HEK293T (cell line): ENCODE measurements around the gene AMPD1.

Experiments used
- CTCF ChIA-PET: fragments of 350-600 bp; formaldehyde crosslinking; extraction: SDS; loops from one replicate; lab custom pipeline; 2021; ENCODE audit warnings: antibody characterized with exemption, inconsistent platforms; lab: Yijun Ruan, JAX
- POLR2A ChIA-PET: fragments of 350-600 bp; formaldehyde crosslinking; extraction: SDS; loops from one replicate; lab custom pipeline; 2020; ENCODE audit warnings: antibody characterized with exemption, inconsistent platforms; lab: Yijun Ruan, JAX
- DNase-seq: peaks from one replicate; pipeline ENCODE4 v3.0.0; 2012; ENCODE audit warnings: mixed read lengths; ENCODE audit errors: extremely low spot score
- ARNT ChIP-seq: fragments of 450-650 bp; IDR thresholded peaks from 2 replicates; pipeline ENCODE4 v1.6.1; 2017; ENCODE audit warnings: mild to moderate bottlenecking
- BHLHE40 ChIP-seq: fragments of 450-650 bp; IDR thresholded peaks from 2 replicates; pipeline ENCODE4 v1.6.1; 2016; ENCODE audit warnings: mild to moderate bottlenecking, moderate library complexity, borderline replicate concordance
- CTBP1 ChIP-seq: fragments of 450-650 bp; IDR thresholded peaks from 2 replicates; pipeline ENCODE4 v1.6.1; 2016; ENCODE audit warnings: borderline replicate concordance
- ELF4 ChIP-seq: fragments of 450-650 bp; IDR thresholded peaks from 2 replicates; pipeline ENCODE4 v1.6.1; 2017; ENCODE audit warnings: antibody characterized with exemption
- FOXA1 ChIP-seq: fragments of 450-650 bp; IDR thresholded peaks from 2 replicates; pipeline ENCODE4 v1.6.1; 2016; ENCODE audit warnings: mild to moderate bottlenecking
- FOXK2 ChIP-seq: fragments of 450-650 bp; IDR thresholded peaks from 2 replicates; pipeline ENCODE4 v1.6.1; 2016; ENCODE audit warnings: mild to moderate bottlenecking
- FOXM1 ChIP-seq: fragments of 450-650 bp; IDR thresholded peaks from 2 replicates; pipeline ENCODE4 v1.6.1; 2017; ENCODE audit warnings: mild to moderate bottlenecking, borderline replicate concordance
- HDGF ChIP-seq: fragments of 450-650 bp; IDR thresholded peaks from 2 replicates; pipeline ENCODE4 v1.6.1; 2017; ENCODE audit warnings: antibody characterized with exemption, borderline replicate concordance
- L3MBTL2 ChIP-seq: fragments of 450-650 bp; conservative IDR thresholded peaks from 2 replicates; pipeline ENCODE4 v1.6.1; 2016; ENCODE audit warnings: mild to moderate bottlenecking
- LEF1 ChIP-seq: fragments of 450-650 bp; IDR thresholded peaks from 2 replicates; pipeline ENCODE4 v1.6.1; 2017; ENCODE audit warnings: mild to moderate bottlenecking, borderline replicate concordance
- NFRKB ChIP-seq: fragments of 450-650 bp; IDR thresholded peaks from 2 replicates; pipeline ENCODE4 v1.6.1; 2016; ENCODE audit warnings: mild to moderate bottlenecking, moderate library complexity
- SP1 ChIP-seq: fragments of 450-650 bp; IDR thresholded peaks from 2 replicates; pipeline ENCODE4 v1.6.1; 2017
- SUZ12 ChIP-seq: fragments of 450-650 bp; IDR thresholded peaks from 2 replicates; pipeline ENCODE4 v1.6.1; 2016; ENCODE audit warnings: mild to moderate bottlenecking
- TARDBP ChIP-seq: fragments of 450-650 bp; IDR thresholded peaks from 2 replicates; pipeline ENCODE4 v1.6.1; 2016
- ZNF384 ChIP-seq: fragments of 450-650 bp; IDR thresholded peaks from 2 replicates; pipeline ENCODE4 v1.6.1; 2016
- TF ChIP-seq, protein P1 (sequence below): fragments of 450-650 bp; IDR thresholded peaks from 2 replicates; pipeline ENCODE4 v1.6.1; 2016

Gene AMPD1

GRCh38 chr1:114668784-114669561 is 26.4 kb downstream of the AMPD1 start:
- peak; percentile 19 for DNase-seq
- ChIA-PET POLR2A (interaction anchor here (1.0 to 2.0 kb wide), 8 partner anchors 9 to 158 kb away, joined by 3 to 13 read pairs (median 4); partner anchors contain the start of genes AMPD1, CSDE1 and TRIM33), CTCF (interaction anchor here (1.1 kb wide), 1 partner anchor 16 kb away, joined by 8 read pairs; no protein-coding TSS in a partner anchor)
- TF ChIP-seq HDGF (no peak), TARDBP (no peak), ZNF384 (no peak), L3MBTL2 (0 out of 2 replicates have a peak, but pooled peaks have one; percentile 8), ARNT (no peak), LEF1 (no peak), FOXM1 (no peak), FOXA1 (no peak), SUZ12 (no peak), BHLHE40 (no peak), NFRKB (no peak), FOXK2 (no peak), ELF4 (no peak), CTBP1 (no peak), SP1 (no peak)
- TF ChIP-seq, protein P1, sequence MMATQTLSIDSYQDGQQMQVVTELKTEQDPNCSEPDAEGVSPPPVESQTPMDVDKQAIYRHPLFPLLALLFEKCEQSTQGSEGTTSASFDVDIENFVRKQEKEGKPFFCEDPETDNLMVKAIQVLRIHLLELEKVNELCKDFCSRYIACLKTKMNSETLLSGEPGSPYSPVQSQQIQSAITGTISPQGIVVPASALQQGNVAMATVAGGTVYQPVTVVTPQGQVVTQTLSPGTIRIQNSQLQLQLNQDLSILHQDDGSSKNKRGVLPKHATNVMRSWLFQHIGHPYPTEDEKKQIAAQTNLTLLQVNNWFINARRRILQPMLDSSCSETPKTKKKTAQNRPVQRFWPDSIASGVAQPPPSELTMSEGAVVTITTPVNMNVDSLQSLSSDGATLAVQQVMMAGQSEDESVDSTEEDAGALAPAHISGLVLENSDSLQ = peak; percentile 53

DNA sequence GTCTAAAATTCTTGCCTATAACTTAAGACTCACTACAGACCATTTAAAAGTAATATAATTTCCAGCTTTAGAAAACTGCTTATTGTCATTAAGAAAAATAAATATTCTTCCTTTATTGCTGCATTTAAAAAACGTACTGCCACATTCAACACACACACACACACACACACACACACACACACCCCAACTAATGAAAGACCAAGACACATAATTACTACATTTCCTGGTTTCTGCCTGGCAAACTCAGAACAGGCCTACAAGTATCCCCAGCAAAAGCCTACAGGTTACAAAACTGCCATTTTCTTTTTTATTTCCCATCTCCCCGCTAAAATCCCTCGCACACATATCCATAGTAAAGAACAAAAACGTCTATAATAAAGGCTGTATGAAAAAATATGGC is 27.0 kb downstream of the AMPD1 start:
- no peak for DNase-seq
- ChIA-PET POLR2A (interaction anchor here (2.0 kb wide), 1 partner anchor 86 kb away, joined by 5 read pairs; no protein-coding TSS in a partner anchor), CTCF (interaction anchor here (0.7 to 1.1 kb wide), 3 partner anchors 9 to 362 kb away, joined by 3 to 8 read pairs (median 3); no protein-coding TSS in a partner anchor)
- TF ChIP-seq L3MBTL2 (no peak), CTBP1 (no peak)

DNA sequence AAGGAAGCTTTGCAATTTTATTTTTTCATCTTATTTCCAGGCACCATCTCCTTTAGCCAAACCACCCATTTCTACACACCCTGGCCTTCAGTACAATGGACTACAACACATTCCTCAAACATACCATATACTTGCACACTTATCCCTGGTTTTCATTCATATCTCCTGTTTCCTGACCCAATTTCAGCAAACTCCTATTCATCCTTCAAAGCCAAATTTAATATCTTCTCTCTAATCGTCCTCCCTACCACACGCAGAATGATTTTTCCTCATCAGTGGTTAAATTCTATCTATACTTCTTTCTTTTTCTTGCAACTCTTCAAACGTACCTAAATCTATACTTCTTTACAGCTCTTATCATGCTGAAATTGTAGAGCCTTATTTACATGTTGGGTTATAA is 28.4 kb downstream of the AMPD1 start:
- TF ChIP-seq TARDBP = no peak
- TF ChIP-seq FOXK2 = no peak
- no peak for TF ChIP-seq HDGF
- no peak for TF ChIP-seq CTBP1
- TF ChIP-seq ELF4 = no peak
- TF ChIP-seq, protein P1 = no peak
- no peak for TF ChIP-seq FOXM1
- TF ChIP-seq ARNT = no peak
- no peak for TF ChIP-seq ZNF384
- POLR2A ChIA-PET = no interaction called here
- no peak for DNase-seq
- CTCF ChIA-PET = no interaction called here

- no peak for DNase-seq
- TF ChIP-seq ARNT = no peak
- no peak for TF ChIP-seq FOXM1
- no peak for TF ChIP-seq NFRKB
- TF ChIP-seq LEF1 = no peak
- ChIA-PET CTCF (interaction anchor here (0.6 to 1.2 kb wide), 4 partner anchors 8 to 378 kb away, joined by 3 read pairs; no protein-coding TSS in a partner anchor), POLR2A (interaction anchor here (1.3 kb wide), 1 partner anchor 10 kb away, joined by 13 read pairs; the partner anchor contains the start of gene DENND2C)
Observed at GRCh38 chr1:114660238-114660637, 35.1 kb downstream of the AMPD1 start.

DNA sequence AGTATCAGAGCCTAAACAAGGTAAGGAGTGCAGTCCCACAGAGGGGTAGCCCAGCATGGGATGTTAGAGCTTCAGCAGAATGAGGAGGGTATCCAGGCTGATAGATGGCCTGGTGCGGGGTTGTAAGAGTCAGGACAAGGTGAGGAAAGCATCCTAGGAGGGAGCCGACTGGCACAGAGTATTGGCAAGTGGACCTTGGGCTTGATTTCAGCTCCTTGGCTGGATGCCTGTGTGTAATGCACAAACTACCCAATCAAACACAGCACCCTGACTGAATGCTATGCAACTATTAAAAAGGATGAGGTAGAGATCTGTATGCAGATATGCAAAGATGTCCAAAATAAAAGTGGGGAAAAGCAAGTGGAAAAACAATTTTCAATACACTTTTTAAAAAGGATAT is 43.5 kb downstream of the AMPD1 start:
- DNase-seq = no peak
- ChIA-PET POLR2A (no interaction called here), CTCF (no interaction called here)
- no peak for TF ChIP-seq ARNT
- no peak for TF ChIP-seq TARDBP
- TF ChIP-seq NFRKB = no peak
- TF ChIP-seq L3MBTL2 = no peak
- no peak for TF ChIP-seq ELF4
- no peak for TF ChIP-seq ZNF384
- no peak for TF ChIP-seq FOXM1
- TF ChIP-seq SUZ12 = no peak
- TF ChIP-seq CTBP1 = no peak
- no peak for TF ChIP-seq LEF1
- no peak for TF ChIP-seq HDGF
- TF ChIP-seq BHLHE40 = no peak
- no peak for TF ChIP-seq SP1
- TF ChIP-seq FOXA1 = no peak
- TF ChIP-seq, protein P1 = no peak
- no peak for TF ChIP-seq FOXK2

GRCh38 chr1:114648503-114648902 is 46.8 kb downstream of the AMPD1 start:
- CTCF ChIA-PET = no interaction called here
- POLR2A ChIA-PET = no interaction called here
- DNase-seq = no peak
- TF ChIP-seq FOXK2 (no peak), SP1 (no peak), TARDBP (no peak), LEF1 (no peak), ZNF384 (no peak), FOXA1 (no peak), CTBP1 (no peak), NFRKB (no peak), HDGF (no peak), ARNT (no peak), SUZ12 (no peak)
- TF ChIP-seq, protein P1 = no peak
